ENCODE measurements around the gene CASP10. TPM values are rescaled to one million over a fixed set of nuclear protein-coding genes. Genes with fewer than 3 reads are reported as not detected.
"Not testable (repeated sequence)": the region's sequence is repeated elsewhere in the genome, so short reads cannot be mapped to it uniquely, and the experiment has no call there.

CASP10 gene
- total RNA-seq, 4 donors from 2014 or later, result 9.0 to 22.0 (median 15.0) TPM

GRCh38 chr2:201233812-201234662 is 51.1 kb downstream of the CASP10 start:
- TF ChIP-seq POLR2A (IDR thresholded peaks at IDR 0.05), result no peak
- Histone ChIP-seq H3K27me3 (no peaks in the 10 kb centered on the region), H3K9me3 (no peaks in the 10 kb centered on the region), H3K4me1 (peaks cover 22 to 56% (median 23%) of the 10 kb centered on the region in 3 donors), H3K27ac (peak overlapping the region; percentile 85 to 93 (median 90)), H3K36me3 (no peaks in the 10 kb centered on the region), H3K4me3 (peak overlapping the region; percentile 42 to 66 (median 54))
- intact Hi-C loops (cut with DNase I), result no loop called here
- 47 to 51% methylated on average over 14 to 17 of the region's 21 CpGs for WGBS, 2 donors
- no peak for DNase-seq

- peak overlapping the region in 3 of 4 donors; percentile 85 to 93 (median 90) for H3K27ac ChIP-seq
- H3K4me3 ChIP-seq, result peak overlapping the region; percentile 42 to 66 (median 54)
- H3K27me3 ChIP-seq, result no peaks in the 10 kb centered on the region
- no peak for TF ChIP-seq POLR2A (IDR thresholded peaks at IDR 0.05)
- no peak for TF ChIP-seq CTCF (IDR thresholded peaks at IDR 0.05)
- no peak for DNase-seq
- no peaks in the 10 kb centered on the region for H3K9me3 ChIP-seq
- intact Hi-C loops (cut with DNase I), result no loop called here
- 38 to 40% methylated on average over 3 of the region's 3 CpGs for WGBS, 2 donors
- H3K4me1 ChIP-seq, result peaks cover 22 to 60% (median 23%) of the 10 kb centered on the region in 3 donors
- H3K36me3 ChIP-seq, result no peaks in the 10 kb centered on the region
Observed at GRCh38 chr2:201234663-201235135, 51.8 kb downstream of the CASP10 start.

GRCh38 chr2:201235860-201236811 is 53.2 kb downstream of the CASP10 start:
- peak overlapping the region in 3 of 4 donors; percentile 6 to 66 (median 20) for H3K4me3 ChIP-seq
- TF ChIP-seq CTCF (IDR thresholded peaks at IDR 0.05) (peak; percentile 47 to 77 (median 68)), POLR2A (IDR thresholded peaks at IDR 0.05) (no peak)

GRCh38 chr2:201237486-201238123 is 54.7 kb downstream of the CASP10 start:
- intact Hi-C loops (cut with DNase I), result no loop called here
- TF ChIP-seq POLR2A (IDR thresholded peaks at IDR 0.05), result no peak
- no peak for TF ChIP-seq CTCF (IDR thresholded peaks at IDR 0.05)
- 52 to 66% methylated on average over 7 of the region's 7 CpGs for WGBS, 2 donors
- Histone ChIP-seq H3K4me3 (no peak overlapping the region), H3K36me3 (peaks cover 0 to 4% (median 0%) of the 10 kb centered on the region in 3 donors), H3K4me1 (peaks cover 14 to 49% (median 17%) of the 10 kb centered on the region in 3 donors), H3K27ac (no peak overlapping the region), H3K9me3 (no peaks in the 10 kb centered on the region), H3K27me3 (no peaks in the 10 kb centered on the region)
- DNase-seq, result no peak

More at GRCh38 chr2:201235860-201236811, 53.2 kb downstream of the CASP10 start:
- Histone ChIP-seq H3K27ac (peak overlapping the region in 2 of 4 donors; percentile 44 to 55), H3K27me3 (no peaks in the 10 kb centered on the region), H3K4me1 (peaks cover 22 to 60% (median 23%) of the 10 kb centered on the region in 3 donors), H3K9me3 (no peaks in the 10 kb centered on the region), H3K36me3 (peaks cover 0 to 4% (median 0%) of the 10 kb centered on the region in 3 donors)
- WGBS, 2 donors, result 22 to 26% methylated on average over 14 of the region's 14 CpGs
- intact Hi-C loops (cut with DNase I), result no loop called here
- peak; percentile 2 for DNase-seq

- peak overlapping the region in 3 of 4 donors; percentile 30 to 58 (median 51) for H3K27ac ChIP-seq
- DNase-seq; intact Hi-C loops (cut with DNase I); H3K36me3 ChIP-seq; H3K9me3 ChIP-seq; H3K4me3 ChIP-seq; H3K27me3 ChIP-seq: not testable (repeated sequence)
- H3K4me1 ChIP-seq, result peaks cover 10 to 33% (median 13%) of the 10 kb centered on the region in 3 donors
- 86 to 87% methylated on average over 18 of the region's 21 CpGs for WGBS, 2 donors
Observed at GRCh38 chr2:201239167-201239935, 56.4 kb downstream of the CASP10 start.

Measured in esophagus squamous epithelium (tissue), 5 donors.